ENCODE measurements around the gene KRT76. TPM values are rescaled to one million over a fixed set of nuclear protein-coding genes. Genes with fewer than 3 reads are reported as not detected.

Gene KRT76
- total and polyA plus RNA-seq, 10 of the 15 experiments (the other 5 are each of a cell fraction or from before 2014, with no cell fraction given), result not detected

DNA sequence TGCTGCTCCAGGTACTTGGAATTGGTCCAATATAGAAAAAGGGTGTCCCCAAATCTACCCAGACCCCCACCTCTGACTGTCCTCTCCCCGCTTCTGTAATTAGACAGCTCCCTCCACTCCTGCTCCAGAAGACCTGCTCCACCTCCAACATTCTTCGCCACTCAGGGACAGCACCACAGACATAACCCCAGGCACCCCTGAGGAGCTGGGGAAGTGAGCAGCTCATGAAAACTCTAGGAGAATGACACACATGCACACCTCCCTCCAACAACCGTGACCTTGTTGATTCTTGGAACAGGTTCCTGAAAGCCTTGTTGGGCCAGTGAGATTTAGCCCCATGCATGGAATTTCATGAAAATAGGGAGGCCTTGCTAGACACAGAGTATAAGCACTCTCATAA is 28.6 kb upstream of the KRT76 start:
- no peaks in the 10 kb centered on the region for H3K9me3 ChIP-seq (replicated peaks; ENCODE audit: control insufficient read depth, insufficient read depth, low read length)
- H3K79me2 ChIP-seq (ENCODE audit: control insufficient read depth, insufficient read depth, low read length), result no peaks in the 10 kb centered on the region
- no peak overlapping the region for H3K4me2 ChIP-seq (ENCODE audit: control insufficient read depth, insufficient read depth)
- no TSS peak for BruUV-seq (replicated peaks)
- H3K36me3 ChIP-seq (ENCODE audit: control insufficient read depth in 2 of 2, insufficient read depth in 2 of 2, low read length in 1 of 2), result no peaks in the 10 kb centered on the region
- no peak overlapping the region for H2AFZ ChIP-seq (ENCODE audit: control insufficient read depth, low read depth, low read length)
- no peak overlapping the region for H3K9ac ChIP-seq (ENCODE audit: control insufficient read depth, insufficient read depth, low read length)
- no peak overlapping the region for H3K4me3 ChIP-seq
- TF ChIP-seq HDGF (IDR thresholded peaks at IDR 0.05) (no peak), IKZF2 (IDR thresholded peaks at IDR 0.05) (no peak), EZH2 (IDR thresholded peaks at IDR 0.05; ENCODE audit: borderline replicate concordance, control insufficient read depth, low read depth, low read length) (no peak), ZNF687 (IDR thresholded peaks at IDR 0.05) (no peak), NFIC (IDR thresholded peaks at IDR 0.05; ENCODE audit: low read depth, low read length) (no peak), HDAC6 (IDR thresholded peaks at IDR 0.05; ENCODE audit: unreplicated experiment) (no peak), TCF12 (IDR thresholded peaks at IDR 0.05; ENCODE audit: low read depth, low read length) (no peak), TARDBP (IDR thresholded peaks at IDR 0.05; ENCODE audit: borderline replicate concordance) (no peak), BHLHE40 (IDR thresholded peaks at IDR 0.05; ENCODE audit: borderline replicate concordance in 1 of 2, low read depth in 2 of 2, low read length in 1 of 2) (no peak), GABPA (IDR thresholded peaks at IDR 0.05; ENCODE audit: low read depth) (no peak), SMC3 (IDR thresholded peaks at IDR 0.05; ENCODE audit: borderline replicate concordance, low read length) (no peak), RUNX3 (IDR thresholded peaks at IDR 0.05; ENCODE audit: low read length) (no peak), IRF4 (IDR thresholded peaks at IDR 0.05; ENCODE audit: low read depth, low read length) (no peak), SUPT20H (IDR thresholded peaks at IDR 0.05; ENCODE audit: borderline replicate concordance, control insufficient read depth, low read depth, low read length) (no peak), POLR2AphosphoS2 (IDR thresholded peaks at IDR 0.05; ENCODE audit: low read depth, low read length) (no peak), SRF (IDR thresholded peaks at IDR 0.05; ENCODE audit: low read depth in 2 of 2, low read length in 2 of 2) (no peak), CHD4 (IDR thresholded peaks at IDR 0.05) (no peak)
- TF ChIP-seq, protein P1, sequence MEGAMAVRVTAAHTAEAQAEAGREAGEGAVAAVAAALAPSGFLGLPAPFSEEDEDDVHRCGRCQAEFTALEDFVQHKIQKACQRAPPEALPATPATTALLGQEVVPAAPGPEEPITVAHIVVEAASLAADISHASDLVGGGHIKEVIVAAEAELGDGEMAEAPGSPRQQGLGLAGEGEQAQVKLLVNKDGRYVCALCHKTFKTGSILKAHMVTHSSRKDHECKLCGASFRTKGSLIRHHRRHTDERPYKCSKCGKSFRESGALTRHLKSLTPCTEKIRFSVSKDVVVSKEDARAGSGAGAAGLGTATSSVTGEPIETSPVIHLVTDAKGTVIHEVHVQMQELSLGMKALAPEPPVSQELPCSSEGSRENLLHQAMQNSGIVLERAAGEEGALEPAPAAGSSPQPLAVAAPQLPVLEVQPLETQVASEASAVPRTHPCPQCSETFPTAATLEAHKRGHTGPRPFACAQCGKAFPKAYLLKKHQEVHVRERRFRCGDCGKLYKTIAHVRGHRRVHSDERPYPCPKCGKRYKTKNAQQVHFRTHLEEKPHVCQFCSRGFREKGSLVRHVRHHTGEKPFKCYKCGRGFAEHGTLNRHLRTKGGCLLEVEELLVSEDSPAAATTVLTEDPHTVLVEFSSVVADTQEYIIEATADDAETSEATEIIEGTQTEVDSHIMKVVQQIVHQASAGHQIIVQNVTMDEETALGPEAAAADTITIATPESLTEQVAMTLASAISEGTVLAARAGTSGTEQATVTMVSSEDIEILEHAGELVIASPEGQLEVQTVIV (IDR thresholded peaks at IDR 0.05; ENCODE audit: borderline replicate concordance, partially characterized antibody), result no peak
- ChIA-PET POLR2A (interaction anchor here (0.6 kb wide), 1 partner anchor 9 kb away, joined by 3 read pairs; no protein-coding TSS in a partner anchor), RAD21 (ENCODE audit: unreplicated experiment) (no interaction called here), SMC1A (ENCODE audit: uncharacterized antibody, unreplicated experiment) (no interaction called here), CTCF (no interaction called here)
- peaks cover 0 to 5% of the 10 kb centered on the region in 2 experiments; a peak in 1 of 4 replicates for H3K27me3 ChIP-seq (replicated peaks in 1 of 2; ENCODE audit: control insufficient read depth in 2 of 2, insufficient read depth in 2 of 2, low read length in 1 of 2)
- intact Hi-C loops (cut with micrococcal nuclease; ENCODE audit: unreplicated experiment), result no loop called here
- no peak overlapping the region for H3K27ac ChIP-seq (ENCODE audit: control insufficient read depth, insufficient read depth)
- no peak for DNase-seq (ENCODE audit: low read depth, low spot score)
- FAIRE-seq, result no peak
- H4K20me1 ChIP-seq (ENCODE audit: control insufficient read depth, insufficient read depth), result no peaks in the 10 kb centered on the region
- in situ Hi-C loops (cut with MboI), result no loop called here
- ATAC-seq, result no peak
- H3K4me1 ChIP-seq (ENCODE audit: control insufficient read depth, insufficient read depth, low read length), result no peaks in the 10 kb centered on the region
- WGBS (ENCODE audit: insufficient coverage, insufficient replicate concordance, low lambda C conversion rate, missing lambda C conversion rate), result 0% methylated on average over 3 of the region's 3 CpGs

Measured in GM12878 (cell line).